ENCODE results near the gene EMID1.

The EMID1 gene

DNA sequence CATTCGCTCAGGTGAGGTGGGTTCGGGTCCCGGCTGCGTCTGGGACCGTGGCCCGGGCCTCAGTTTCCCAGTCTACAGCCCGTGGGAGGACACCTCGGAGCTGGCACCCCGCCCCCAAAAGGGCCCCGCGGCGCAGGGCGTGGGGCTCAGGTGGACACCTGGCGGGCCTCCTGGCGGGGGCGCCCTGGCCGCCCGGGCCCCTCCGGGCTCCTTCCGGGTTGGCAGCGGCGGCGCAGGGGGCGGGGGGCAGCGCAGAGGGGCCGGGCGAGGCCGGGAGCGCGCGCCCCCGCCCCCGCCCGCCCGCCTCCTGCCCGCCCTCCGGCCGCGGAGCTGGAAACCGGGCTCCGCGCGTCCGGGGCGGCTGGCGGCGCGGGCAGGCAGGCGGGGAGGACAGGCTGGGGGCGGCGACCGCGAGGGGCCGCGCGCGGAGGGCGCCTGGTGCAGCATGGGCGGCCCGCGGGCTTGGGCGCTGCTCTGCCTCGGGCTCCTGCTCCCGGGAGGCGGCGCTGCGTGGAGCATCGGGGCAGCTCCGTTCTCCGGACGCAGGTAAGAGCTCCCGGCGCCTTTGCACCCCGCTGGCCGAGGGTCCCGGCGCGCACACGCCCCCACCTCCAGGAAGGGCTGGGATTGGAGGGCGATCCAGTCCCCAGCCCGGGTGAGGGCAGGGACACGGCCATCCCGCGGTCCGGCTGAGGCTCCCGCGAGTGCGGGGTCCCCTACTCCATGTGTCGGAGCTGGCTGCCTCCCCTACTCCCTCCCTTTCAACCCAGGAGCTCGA is at the start of gene EMID1:
EMID1 (plus strand) TSS at position 303 of the 778 bp plus-strand sequence; CDS start at position 446, 143 bp downstream.
- DNase-seq = peak; percentile 43

DNA sequence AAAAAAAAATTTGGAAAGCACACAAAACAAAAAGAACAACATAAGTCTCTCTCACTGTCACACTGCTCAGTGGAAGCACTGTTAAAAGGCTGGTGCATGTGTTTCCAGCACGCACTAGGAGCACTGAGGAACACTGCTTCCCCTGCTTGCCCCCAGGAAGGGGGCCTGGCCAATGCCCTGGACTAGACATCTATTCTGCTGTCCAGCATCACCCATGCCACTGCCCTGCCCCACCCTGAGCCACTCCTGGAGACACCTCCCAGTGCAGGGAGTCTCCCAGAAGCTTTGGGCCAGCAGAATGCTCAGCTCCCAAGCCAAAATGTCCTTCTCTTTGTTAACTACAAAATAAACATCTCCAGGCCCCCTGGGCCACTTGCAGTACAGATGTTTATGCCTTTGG is 49.7 kb upstream of the EMID1 start:
- DNase-seq = no peak

DNA sequence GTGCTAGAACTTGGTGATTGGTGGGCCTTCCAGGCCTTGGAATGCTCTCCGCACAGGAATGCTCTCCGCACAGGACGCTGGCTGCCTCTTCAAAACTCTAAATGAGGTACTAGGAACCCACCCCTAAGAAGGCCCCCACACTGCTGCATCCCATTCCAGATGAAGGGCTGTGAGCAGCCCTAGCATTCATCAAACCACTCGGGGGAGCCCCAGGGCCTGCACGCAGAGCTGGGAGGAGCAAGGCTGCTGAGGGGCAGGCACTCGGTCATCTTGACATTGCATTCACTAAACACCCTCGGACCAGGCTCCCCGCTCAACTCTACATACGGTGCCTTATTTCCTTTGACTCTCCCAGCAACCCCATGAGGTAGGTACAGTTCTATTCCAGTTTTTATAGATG is 49.2 kb upstream of the EMID1 start:
- no peak for DNase-seq

DNA sequence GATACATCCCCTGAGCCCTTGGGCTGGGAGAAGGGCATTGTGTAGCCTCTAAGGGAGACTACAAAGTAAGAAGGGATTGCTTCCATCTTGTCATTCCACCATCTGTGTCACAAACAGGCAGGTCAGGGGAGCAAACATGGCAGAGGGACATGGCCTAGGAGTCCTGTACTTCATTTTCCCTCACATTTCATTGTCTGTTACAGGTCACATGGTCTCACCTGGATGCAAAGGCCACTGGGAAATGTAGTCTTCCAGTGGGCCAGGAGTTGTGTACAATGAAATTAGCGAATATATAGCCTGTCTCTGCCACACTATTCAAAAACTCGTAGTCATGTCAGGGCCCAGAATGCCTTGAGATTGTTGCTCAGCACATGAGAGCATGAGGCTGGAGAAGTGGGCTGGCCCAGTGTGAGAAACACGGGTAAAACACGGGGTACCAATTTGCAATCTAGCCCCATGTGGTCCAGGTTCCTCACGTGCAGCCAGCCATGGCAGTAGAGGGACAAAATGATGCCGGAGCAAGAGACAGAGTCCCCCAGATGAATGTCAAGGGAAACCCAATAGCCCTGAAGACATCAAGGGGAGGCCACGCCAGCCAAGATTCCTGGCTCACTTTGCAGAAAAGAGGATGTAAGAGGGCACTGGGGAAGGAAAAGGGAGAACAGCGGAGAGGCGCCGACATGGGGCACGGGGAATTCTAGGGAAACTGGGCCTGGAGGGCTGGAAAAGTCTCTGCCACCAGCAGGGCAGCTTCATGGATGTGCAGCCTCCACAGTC is 47.7 kb upstream of the EMID1 start:
- DNase-seq = no peak

DNA sequence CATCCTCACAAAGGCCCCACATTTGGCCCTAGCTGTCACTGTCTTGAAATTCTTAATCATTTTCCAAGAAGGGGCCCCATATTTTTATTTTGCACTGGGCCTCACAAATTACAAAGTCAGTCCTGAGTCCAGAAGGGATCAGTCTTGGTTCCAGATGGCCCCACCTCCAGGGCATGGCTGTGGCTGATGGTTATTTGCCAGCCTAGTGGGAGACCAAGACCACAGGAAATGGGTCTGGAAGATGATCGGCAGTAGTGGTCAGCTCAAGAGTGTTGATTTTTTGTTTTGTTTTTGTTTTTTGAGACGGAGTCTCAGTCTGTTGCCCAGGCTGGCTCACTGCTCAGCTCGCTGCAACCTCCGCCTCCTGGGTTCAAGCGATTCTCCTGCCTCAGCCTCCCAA is 47.1 kb upstream of the EMID1 start:
- DNase-seq = no peak

DNA sequence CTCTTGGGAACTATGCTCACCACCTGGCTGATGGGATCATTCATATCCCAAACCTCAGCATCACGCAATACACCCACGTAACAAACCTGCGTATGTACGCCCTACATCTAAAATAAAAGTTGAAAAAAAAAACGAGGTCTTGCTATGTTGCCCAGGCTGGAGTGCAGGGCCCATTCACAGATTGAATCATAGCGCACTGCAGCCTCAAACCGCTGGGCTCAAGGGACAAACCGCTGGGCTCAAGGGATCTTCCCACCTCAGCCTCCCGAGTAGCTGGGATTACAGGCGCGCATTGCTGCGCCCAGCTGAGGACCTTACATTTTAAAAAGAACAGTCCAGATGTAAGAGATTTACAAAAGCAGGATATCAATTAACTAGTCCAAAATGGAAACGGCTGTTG is 41.9 kb upstream of the EMID1 start:
- DNase-seq = no peak

DNA sequence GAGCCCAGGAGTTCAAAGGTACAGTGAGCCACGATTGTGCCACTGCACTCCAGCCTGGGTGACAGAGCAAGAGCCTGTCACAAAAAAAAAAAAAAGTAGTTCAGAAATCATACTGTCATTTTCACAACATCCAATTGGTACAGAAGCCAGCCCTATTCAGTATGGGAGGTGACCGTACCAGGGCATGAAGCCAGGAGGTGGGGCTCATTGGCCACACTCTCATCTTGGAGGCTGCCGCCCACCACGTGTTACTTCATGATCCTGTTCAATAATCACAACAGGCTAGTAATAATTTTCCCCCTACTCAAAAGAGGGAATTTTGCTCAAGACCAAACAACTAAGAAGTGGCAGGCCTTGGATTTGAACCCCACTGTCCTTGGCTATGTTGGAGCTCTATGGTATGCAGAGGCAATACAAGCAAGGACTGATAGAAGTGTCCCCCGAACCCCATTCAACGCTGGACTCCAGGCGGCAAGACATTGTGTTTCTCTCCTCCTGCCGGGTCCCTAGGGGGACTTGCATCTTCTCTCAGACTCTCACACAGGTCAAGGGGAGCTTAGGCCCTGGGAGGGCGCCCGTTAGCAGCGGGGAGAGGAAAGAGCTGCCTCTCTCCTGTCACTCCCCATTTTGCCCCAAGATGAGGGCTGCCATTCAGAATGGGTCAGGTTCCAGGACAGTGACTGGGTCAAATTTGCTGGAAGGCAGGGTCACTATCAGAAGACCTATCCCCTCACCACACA is 40.2 kb upstream of the EMID1 start:
- no peak for DNase-seq

DNA sequence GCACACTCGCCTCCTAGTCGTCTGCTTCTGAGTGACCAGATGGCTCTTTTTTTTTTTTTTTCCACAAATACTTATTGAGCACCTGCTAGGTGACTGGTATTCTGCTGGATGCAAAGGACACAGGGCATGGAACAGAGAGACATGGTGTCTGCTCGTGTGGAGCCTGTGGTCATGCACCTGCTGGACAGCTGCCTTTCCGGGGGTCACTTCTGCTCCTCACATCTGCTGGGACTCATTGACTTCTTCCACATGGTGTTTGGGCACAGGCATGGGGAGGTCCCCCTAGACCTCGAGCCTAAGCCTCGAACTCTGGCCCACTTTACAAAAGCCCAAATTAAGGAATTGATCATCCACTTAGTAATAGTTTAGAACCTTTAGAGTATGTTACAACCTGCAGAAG is 39.5 kb upstream of the EMID1 start:
- DNase-seq = no peak

DNA sequence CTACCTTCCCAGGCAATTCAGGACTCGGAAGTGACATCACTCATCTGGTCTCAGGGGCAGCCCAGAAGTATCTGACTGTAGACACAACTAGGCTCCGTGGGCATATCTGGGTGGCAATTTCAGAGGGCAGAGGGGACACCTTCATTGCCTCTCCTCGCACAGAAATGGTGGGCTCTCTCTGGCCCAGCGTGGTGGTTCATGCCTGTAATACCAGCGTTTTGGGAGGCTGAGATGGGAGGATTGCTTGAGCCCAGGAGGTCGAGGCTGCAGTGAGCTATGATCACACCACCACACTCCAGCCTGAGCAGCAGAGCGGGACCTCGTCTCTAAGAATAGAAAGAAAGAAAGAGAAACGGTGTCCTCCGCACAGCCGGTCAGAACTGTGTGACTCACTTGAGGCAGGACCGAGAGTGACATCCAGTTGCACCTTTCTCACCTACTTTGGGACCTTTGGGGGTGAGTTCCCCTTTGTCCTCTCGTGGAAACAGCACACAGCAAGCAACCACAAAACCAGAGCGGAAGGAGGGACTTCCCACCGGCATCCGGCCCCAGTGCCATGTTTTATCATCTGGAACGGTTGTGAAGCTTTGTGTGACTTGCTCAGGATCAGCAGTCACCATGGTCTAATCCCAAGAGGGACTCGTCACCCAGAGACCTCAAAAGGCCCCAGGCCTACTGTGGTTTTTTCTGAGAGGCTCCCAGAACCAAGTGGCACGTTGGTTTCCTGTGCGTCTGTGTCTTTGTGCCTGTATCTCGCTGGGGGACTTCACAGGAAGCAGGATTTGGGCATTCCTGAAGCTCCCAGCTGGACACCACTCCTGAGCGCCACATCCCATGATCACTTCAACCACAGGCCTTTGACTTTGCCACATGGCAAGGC is 38.4 kb upstream of the EMID1 start:
- no peak for DNase-seq

DNA sequence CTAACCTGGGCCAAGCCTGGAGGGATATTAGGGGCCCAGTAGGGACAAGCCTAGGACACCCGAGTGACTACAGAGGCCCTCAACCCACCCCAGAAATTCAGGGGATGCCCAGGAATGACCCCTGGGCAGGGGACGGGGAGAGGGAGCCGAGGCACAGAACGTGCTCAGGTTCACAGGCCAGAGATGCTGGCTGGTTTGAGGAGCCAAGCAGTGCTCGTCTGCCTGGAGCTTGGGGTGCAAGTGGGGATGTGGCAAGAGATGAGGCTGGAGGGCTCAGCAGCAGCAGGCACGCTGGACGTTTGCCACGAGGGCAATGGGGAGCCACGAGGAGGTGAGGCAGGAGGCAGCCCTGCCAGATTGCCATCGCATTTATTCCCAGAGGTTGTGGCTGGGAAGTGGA is 34.0 kb upstream of the EMID1 start:
- no peak for DNase-seq

DNA sequence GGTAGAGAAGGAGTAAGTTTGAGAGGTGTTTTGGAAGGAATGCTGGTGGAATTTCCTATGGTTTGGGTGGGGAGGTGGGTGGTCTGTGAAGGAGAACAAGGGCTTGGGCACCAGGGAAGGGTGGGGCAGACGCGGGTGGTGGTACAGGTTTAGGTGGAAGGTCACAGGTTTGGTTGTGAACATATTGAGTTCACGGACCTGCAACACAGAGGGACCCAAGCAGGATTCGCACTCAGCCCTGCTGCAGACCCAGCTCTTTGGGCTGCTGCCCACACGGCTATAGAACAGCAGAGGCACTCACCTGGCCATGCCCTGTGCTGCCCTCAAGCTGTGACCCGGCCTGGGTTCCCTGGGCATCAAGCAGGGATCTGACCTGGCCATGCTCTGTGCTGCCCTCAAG is 33.5 kb upstream of the EMID1 start:
- no peak for DNase-seq

DNA sequence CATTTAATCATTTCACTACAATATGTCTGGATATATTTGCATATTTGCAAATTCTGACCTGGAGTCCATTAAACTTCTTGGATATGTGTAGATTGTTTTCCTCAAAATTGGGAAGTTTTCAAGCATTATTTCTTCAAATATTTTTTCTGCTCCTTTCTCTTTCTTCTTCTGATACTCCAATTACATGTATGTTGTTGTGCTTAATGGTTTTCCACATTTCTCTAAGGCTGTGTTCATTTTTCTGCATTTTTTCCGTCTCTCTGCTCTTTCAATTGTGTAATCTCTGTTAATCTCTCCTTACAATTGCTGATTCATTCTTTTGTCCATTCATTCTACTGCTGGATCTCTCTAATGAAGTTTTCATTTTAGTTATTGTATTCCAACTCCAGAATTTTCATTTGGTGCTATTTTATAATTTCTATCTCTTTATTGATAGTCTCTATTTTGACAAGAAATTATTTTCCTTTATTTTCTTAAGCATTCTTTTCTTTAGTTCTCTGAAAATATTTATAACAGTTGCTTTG is 30.3 kb upstream of the EMID1 start:
- DNase-seq = no peak

DNA sequence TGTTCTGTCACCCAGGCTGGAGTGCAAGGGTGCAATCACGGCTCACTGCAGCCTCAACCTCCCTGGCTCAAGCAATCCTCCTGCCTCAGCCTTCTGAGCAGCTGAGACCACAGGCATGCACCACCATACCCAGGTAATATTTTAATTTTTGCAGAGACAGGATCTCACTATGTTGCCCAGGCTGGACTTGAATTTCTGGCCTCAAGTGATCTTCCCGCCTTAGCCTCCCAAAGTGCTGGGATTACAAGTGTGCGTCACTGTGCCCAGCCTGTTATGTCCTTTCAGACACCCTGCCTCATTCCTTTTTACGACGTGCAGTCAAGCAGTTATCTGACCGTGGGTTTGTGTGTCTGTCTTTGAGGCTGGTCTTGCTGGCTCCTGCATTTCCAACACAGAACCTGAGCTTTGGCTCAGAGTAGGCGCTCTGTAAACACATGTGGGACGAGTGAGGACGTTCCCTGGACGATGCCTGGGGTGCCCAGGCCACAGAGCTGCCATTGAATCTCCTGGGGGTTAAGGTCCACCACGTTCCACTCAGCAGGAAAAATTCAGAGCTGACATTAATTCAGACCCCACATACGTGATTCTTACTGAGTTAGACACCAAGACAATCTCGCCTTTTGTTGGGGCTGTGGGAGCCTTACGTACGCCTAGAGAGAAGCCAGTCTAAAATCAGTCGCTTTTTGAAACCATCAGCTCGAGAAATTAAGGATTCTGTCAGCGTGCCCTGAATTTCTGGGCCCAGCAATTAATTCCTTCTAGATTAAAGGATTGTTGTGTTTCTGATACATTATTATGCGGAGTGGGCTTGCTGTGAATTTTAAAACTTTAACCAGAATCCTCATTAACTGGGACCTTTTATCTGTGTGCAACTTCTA is 21.5 kb upstream of the EMID1 start:
- no peak for DNase-seq

DNA sequence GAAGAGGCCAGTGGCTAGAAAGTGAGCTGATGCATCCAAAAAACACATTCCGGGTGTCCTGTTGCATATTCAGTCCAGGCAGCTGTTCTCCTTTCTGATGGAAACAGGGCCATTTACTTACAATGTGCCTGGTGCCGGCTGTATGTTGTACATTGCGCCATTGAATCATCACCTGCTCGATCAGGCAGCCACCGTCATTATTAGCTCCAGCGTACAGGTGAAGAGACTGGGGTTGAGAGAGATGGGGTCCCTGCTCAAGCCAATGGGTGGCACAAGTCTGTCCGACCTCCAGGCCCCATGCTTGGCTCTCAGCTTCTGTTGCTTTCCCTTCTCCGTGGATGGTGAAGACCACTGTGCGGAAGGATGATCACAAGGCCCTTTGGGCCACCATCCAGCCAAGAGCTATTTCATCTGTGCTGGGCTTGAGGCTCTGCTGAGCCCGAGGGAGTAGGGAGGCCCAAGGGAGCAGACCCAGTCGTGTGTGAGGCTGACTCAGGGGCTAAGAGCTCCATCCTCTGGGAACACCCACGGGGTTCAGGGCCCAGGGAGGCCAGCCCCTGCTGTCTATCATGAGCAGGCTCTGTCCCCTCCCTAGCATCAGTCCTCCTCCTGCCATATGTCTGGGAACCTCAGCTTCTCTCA is 20.7 kb upstream of the EMID1 start:
- DNase-seq = no peak

DNA sequence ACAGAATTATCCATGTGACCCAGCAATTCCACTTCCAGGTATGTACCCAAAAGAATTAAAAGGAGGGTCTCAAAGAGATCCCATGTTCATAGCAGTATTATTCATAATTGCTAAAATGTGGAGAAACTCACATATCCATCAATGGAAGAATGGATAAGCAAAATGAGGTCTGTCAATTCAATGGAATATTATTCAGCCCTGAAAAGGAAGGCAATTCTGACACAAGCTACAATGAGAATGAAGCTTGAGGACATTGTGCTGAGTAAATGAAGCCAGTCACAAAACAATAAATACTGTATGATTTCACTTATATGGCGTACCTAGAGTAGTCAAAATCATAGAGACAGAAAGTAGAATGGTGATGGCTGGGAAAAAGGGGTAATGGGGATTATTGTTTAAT is 19.4 kb upstream of the EMID1 start:
- DNase-seq = no peak

DNA sequence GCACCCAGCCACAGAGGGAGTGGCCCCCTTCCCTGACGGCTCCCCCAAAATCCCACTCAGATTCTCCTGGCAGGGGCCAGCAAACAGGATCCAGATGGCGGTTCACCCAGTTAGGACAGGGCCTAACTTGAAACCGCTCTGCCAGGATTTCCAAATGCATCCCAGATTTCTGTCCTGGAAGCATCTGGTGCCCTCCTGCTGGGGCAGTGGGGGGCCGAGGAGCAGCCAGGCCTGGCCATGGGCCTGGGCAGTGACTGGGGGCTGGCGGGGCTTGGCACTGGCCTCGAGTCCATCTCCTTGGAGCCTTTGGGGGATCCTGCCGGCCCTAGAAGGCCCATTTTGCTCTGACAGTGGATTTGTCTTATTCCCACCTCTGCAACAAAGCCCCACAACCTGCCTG is 17.9 kb upstream of the EMID1 start:
- no peak for DNase-seq

DNA sequence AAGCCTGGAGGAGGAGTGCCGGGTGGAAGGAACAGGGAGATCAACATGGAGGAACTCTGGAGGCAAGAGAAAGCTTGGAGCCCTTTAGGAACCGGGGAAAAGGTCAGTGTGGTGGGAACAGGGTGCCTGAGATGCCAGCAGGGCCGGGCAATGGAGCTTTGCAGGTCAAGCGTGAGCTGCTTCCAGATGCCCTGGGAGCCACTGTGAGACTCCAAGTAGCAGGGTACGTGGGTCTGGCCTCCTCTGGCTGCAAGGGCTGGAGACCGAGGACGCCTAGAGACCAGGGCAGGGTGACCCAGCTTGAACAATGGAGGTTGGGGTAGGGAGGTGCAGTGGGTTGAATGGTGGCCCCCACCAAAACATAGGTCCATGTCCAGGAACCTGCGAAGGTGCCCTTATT is 15.6 kb upstream of the EMID1 start:
- DNase-seq = no peak

DNA sequence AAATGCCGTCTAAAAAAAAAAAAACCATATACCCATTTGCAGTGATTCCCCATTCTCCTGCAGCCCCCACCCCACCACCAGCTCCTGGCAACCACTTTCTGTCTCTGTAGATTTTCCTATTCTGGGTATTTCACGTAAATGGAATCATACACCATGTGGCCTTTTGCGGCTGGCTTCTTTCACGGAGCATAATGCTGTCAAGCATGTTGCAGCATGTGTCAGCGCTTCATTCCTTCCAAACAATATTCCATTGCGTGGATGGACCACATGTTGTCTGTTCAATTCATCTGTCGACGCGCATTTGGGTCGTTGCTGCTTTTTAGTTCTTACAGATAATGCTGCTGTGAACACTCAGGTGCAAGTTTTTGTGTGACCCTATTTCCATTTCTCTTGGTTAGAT is 14.8 kb upstream of the EMID1 start:
- peak; percentile 72 for DNase-seq

DNA sequence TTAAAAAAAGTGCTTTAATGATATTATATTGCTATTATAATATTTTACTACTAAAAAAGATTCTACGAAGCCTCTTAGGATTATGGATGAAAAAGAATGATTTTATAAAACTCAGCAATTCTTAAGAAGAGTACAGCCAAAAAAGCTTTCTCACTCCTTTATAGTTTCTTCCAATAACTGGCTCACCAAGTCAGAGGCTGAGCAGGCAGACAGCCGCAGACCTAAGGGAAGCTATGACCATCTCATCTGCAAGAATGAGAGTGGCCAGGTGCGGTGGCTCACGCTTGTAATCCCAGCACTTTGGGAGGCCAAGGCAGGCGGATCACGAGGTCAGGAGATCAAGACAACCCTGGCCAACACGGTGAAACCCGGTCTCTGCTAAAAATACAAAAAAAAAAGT is 12.7 kb upstream of the EMID1 start:
- DNase-seq = no peak

DNA sequence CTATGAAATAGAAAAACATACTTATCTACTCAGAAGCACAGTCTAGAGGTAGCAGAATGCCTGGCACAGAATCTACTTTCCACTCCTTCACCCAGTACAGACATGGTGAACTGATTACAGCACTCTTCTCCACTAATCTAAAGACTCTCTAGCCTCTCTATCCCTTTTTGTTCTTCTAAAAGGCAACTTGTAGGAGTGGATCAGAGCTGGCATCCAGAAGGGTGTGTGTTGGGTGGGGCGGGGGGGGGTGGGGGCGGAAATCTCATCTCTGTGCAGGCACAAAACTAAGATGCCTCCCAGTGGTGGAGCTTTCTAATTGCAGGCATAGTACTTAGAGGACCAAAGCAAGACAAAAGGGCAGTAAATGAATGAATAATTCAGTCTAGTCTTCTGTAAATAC is 11.5 kb upstream of the EMID1 start:
- no peak for DNase-seq

Data from NCI-H2171 (cell line).